Endometrial microvascular endothelial cells (primary cell): Measurements from ENCODE around the gene VPS35. TPM values are rescaled to one million over a fixed set of nuclear protein-coding genes. Genes with fewer than 3 reads are reported as not detected.

Experiments
- in situ Hi-C: cut with HindIII; loops from 2 replicates; pipeline ENCODE4 v1.10.0; 2017; ENCODE audit warnings: low sequenced_read_pairs, low pct_unique_long_range_greater_than_20kb; ENCODE audit errors: inconsistent ontology term
- total RNA-seq: library from RNA; depleted of rRNA; stranded (reverse); fragments of >200 nt; gene quantifications from one replicate; pipeline ENCODE4 v1.2.3, GENCODE V29; 2015; ENCODE audit errors: inconsistent ontology term

VPS35 gene
- 91.4 TPM for total RNA-seq

DNA sequence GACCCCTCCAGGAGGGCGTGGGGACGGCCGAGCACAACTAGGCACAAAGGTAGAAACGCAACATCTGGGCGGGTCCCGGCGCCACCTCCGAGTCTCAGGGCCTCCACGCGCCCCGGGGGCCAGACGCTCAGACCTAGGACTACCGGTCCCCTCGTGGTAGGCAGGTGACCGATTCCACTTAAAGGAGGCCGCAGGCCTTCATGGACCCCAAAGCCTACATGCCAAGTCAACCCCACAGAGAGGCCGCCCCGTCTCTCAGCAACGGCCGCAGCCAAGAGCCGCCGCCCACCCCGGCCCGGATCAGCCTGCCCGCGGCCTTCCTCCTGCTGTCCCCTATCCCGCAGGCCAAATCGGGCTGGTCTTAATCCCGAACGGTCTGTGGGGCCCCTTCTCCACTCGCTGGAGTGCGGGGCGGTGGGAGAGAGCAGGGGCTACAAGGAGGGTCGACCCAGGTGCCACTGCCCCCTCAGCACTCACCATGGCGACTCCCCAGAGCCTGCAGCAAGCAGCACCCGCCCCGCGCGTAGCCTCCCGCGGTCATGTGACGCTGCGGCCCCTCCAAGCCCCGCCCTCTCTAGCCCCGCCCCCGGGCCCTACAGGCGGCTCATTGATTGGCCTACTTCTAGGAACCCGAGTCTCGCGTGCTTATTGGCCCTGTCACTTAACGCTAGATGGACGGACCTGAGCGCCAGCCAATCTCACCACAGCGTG is at the start of gene VPS35:
Gene VPS35 (minus strand): TSS at position 525 of the 711 bp plus-strand sequence. CDS start 45 bp downstream, at position 480.
- in situ Hi-C loops, result no loop called here

DNA sequence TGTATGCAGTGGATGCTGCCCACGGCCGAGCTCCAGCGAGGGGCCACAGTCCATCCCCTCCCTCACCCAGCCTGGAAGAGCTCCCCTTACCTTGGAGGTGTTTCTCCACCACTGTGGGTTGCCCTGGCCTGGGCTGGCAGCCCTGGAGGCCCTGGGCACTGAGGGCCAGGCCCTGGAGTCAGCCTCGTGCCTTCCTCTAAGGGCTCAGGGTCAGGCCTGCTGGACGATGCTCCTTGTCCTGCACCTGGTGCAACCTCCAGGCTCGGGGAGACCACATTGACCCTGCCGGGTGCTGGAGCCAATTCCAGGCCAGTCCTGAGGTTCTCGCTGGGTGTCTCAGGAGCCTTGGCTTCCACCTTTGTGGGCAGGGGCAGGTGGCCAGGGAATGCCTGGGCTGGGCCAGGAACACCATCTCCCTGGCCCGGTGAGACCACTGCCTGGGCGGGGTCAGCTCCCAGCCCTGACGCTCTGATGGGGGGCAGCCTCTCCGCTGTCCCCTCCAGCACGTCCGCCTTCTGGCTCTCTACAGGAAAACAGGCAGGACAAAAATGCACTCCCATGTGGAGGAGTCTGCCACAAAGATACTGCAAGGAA is 48.7 kb upstream of the VPS35 start:
- in situ Hi-C loops, result no loop called here

DNA sequence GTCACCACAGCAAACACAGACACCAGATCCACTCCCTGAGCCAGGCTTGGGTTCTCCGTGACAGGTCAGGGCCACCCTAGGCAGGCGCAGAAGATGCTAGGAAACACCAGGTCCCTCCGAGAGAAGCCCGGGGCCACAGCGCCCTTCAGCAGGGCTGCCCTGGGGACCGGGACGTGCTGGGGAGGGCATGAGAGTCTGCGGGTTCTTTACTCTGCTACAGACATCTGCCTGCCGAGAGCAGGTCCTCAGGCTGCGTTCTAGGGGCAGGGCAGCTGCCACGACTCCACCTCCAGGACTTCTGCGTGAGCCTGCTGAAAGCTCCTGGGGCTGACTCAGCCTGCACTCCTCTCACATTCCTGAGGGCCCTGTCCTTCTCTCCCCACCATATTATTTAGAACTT is 47.7 kb upstream of the VPS35 start:
- in situ Hi-C loops, result no loop called here

- in situ Hi-C loops, result no loop called here
These were observed 44.4 kb upstream of the VPS35 start for GRCh38 chr16:46733319-46733830.

GRCh38 chr16:46732561-46732960 is 43.6 kb upstream of the VPS35 start:
- in situ Hi-C loops, result no loop called here

DNA sequence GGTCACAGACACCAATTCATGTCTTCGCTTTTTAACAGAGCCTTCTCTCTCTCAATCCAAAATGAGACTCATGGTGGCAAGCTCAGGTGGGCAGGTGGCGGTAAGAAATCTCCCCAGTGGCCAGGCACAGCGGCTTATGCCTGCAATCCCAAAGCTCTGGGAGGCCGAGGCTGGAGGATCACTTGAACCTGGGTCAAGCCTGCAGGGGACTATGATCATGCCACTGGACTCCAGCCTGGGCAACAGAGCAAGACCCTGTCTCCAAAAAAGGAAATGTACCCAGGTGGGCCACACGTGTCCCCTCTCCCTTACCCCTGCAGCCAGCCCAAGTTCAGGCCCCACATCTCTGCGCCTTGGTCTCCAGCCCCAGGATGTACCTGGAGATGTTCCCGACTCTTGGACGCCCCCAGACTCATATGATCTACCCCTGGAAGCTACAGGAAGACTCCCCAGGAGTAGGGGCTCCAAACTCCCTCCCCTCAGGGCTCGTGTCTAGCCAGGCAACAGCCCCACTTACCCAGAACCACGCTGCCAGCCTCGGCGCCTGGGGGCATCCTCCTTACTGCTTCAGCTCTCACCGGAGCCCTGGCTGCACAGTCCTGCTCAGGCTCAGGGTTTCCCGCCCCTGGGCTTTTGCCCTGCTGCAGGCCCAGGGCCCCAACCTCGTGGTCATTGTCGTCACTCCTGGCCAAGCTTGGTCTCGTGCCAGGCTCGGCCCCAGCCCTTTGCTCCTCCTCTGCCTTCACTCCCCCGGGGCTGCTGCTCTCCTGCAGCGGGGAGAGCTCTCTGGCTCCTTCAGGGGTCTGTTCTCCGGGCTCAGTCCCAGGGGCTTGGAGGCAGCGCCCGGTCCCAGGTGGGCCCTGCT is 42.9 kb upstream of the VPS35 start:
- in situ Hi-C loops, result no loop called here

- in situ Hi-C loops, result no loop called here
These were observed 42.1 kb upstream of the VPS35 start for GRCh38 chr16:46730801-46731690.

DNA sequence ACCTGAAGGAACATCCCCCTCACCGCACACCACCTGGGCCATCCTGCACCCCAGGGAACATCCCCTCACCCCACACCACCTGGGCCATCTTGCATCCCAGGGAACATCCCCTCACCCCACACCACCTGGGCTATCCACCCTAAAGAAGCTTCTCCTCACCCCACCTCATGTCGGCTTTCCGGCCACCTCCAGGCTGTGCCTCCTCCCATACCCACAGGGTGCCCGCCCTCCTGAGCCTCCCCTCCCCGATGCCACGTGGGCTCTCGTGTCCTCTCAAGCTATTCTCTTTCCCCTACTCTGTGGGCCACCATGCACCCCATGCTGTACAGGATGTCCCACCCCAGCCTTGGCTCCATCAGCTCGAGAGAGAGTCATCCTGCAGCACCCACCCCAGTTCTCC is 41.1 kb upstream of the VPS35 start:
- in situ Hi-C loops, result no loop called here

DNA sequence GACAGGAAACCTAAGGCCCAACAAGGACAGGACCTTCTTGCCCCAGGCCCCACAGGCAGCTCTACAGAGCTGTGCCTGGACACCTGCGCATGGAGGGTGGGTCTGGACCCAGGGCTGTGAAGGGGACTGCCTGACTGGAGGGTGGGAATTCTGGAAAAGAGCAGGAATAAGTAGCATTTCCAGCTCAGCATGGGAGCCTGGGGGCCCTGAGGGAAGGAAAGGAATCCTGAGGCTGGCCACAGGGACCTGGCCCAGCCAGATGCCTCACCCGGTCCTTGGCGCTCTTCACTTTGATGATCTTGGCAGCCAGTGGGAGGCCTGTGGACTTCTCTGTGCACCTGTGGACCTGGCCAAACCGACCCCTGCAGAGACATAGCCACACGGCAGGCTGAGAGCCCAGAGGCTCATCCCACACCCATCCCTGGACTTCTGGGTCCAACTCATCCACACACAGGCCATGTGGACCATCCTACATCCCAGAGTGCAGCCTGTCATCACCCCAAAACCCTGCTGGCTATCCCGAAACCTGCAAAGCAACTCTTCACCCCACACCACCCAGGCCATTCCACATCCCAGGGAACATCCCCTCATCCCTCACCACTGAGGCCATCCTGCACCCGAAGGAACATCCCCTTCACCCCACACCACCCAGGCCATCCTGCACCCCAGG is 40.5 kb upstream of the VPS35 start:
- in situ Hi-C loops, result no loop called here

- in situ Hi-C loops, result no loop called here
These were observed 39.8 kb upstream of the VPS35 start for GRCh38 chr16:46728806-46729205.

DNA sequence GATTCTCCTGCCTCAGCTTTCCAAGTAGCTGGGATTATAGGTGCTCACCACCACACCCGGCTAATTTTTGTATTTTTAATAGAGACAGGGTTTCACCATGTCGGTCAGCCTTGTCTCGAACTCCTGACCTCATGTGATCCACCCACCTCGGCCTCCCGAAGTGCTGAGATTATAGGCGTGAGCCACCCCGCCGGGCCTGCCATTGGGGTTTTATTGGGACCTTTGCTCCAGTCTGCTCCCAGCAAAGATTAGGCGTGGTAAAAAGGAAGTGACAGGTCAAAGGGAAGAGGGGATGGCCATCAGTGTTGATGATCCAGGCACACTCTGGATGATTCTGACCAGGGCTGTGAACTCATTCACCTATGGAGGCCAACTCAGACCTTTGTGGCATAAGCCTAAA is 38.7 kb upstream of the VPS35 start:
- in situ Hi-C loops, result no loop called here

GRCh38 chr16:46727184-46727583 is 38.2 kb upstream of the VPS35 start:
- in situ Hi-C loops, result no loop called here

DNA sequence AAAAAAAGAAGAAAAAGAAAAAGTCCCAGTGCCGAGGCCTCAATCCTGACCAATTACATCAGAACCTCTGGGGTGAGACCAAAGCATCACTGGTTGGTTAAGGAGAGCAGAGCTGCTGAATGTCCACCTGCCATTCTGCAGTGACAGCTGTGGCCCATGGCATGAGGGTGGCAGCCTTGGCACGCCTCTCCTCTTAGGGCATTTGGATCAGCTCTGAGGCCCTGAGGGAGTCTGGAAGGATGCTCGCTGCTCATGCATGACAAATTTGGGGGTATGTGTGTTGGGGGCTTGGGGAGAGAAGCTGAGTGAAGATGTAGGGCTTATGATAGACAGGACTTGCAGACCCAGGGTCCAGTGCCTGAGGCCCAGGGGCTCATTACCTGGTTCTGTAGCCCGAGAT is 32.9 kb upstream of the VPS35 start:
- in situ Hi-C loops, result no loop called here

GRCh38 chr16:46720619-46721018 is 31.6 kb upstream of the VPS35 start:
- in situ Hi-C loops, result no loop called here

DNA sequence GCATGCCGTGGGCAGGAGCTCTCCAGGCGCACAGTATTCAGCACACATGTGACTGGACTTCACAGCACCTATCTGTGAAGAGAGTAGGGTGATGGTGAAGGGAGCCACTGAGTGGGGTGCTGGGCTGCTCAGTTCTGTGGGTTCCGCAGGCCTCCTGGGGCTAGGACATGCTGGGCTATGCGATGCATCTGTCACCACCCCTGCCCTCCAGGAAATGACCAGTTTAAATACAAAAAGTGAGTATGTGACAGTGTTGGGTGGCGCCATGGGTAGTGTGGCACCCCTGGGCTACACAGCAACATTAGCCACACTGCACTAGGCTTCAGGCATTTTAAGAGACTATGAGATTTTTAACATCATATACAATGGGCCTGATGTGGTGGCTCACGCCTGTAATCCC is 30.6 kb upstream of the VPS35 start:
- in situ Hi-C loops, result no loop called here

DNA sequence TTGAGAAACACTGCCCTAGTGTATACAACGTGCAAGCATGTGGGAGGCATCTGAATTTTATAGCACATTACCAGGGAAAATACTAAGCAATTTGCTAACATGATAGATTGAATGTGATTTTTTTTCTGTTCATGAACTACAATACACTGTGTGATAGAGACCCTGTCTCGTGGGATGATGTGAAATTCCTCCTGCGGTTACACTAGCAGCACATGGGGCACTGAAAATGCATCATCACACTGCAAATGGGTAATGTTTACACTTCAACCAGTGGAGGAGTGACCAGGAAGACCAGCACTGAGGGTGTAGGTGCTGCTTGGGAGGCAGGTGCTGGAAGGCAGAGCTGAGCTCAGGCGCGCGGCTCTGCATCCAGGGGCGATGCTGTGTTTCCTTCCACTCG is 29.2 kb upstream of the VPS35 start:
- in situ Hi-C loops, result no loop called here

GRCh38 chr16:46717692-46718091 is 28.7 kb upstream of the VPS35 start:
- in situ Hi-C loops, result no loop called here

GRCh38 chr16:46715769-46716305 is 26.9 kb upstream of the VPS35 start:
- in situ Hi-C loops, result no loop called here
